Liver (tissue), 9 donors: ENCODE measurements around the gene AMDHD1. TPM values are rescaled to one million over a fixed set of nuclear protein-coding genes. Genes with fewer than 3 reads are reported as not detected.
A peak's percentile ranks its signal among the peaks of the same experiment; 100 is the strongest.

Experiments used
- DNase-seq: peaks from one replicate; pipeline ENCODE4 v3.0.0-alpha.2; 2017; ENCODE audit warnings: low spot score
- H3K27ac ChIP-seq, 2 donors: one replicate each; pipeline ENCODE4 v1.7.0; 2013; ENCODE audit warnings: inconsistent platforms in 2 of 2, low read length in 2 of 2, control low read depth in 1 of 2, low read depth in 1 of 2, mild to moderate bottlenecking in 1 of 2
- H3K27me3 ChIP-seq, 4 donors: one replicate each; pipeline versions ENCODE4 v1.6.1 to v1.7.0; 2013; ENCODE audit warnings: low read length in 3 of 4, inconsistent platforms in 1 of 4, mild to moderate bottlenecking in 1 of 4, moderate library complexity in 1 of 4; ENCODE audit not compliant: control insufficient read depth in 4 of 4, insufficient read depth in 4 of 4
- H3K36me3 ChIP-seq, 4 donors: one replicate each; pipeline versions ENCODE4 v1.6.1 to v1.7.0; 2013; ENCODE audit warnings: low read length in 3 of 4, mild to moderate bottlenecking in 3 of 4, low read depth in 1 of 4, moderate library complexity in 1 of 4; ENCODE audit not compliant: control insufficient read depth in 4 of 4, insufficient read depth in 3 of 4
- H3K4me1 ChIP-seq, 4 donors: one replicate each; pipeline versions ENCODE4 v1.6.1 to v1.7.0; 2013; ENCODE audit warnings: low read length in 3 of 4, mild to moderate bottlenecking in 3 of 4, moderate library complexity in 1 of 4; ENCODE audit not compliant: control insufficient read depth in 4 of 4, insufficient read depth in 4 of 4
- H3K4me3 ChIP-seq, 3 donors: one replicate each; pipeline versions ENCODE4 v1.6.1 to v1.7.0; 2013; ENCODE audit warnings: low read length in 3 of 3, control low read depth in 1 of 3, low read depth in 1 of 3, mild to moderate bottlenecking in 1 of 3
- H3K9ac ChIP-seq, 2 donors: one replicate each; pipeline ENCODE4 v1.7.0; 2013; ENCODE audit warnings: low read length in 2 of 2, mild to moderate bottlenecking in 2 of 2, moderate library complexity in 2 of 2, control low read depth in 1 of 2, low read depth in 1 of 2
- H3K9me3 ChIP-seq, 4 donors: one replicate each; pipeline versions ENCODE4 v1.6.1 to v1.7.0; 2013; ENCODE audit warnings: low read length in 3 of 4; ENCODE audit not compliant: control insufficient read depth in 4 of 4
- ATF3 ChIP-seq: IDR thresholded peaks from 2 replicates; pipeline ENCODE4 v1.6.1; 2016; ENCODE audit warnings: antibody characterized with exemption
- EGR1 ChIP-seq, 2 donors: IDR thresholded peaks; 2 replicates each; pipeline ENCODE4 v1.6.1; 2016 to 2018; ENCODE audit warnings: antibody characterized with exemption in 2 of 2, low read depth in 2 of 2
- FOXA1 ChIP-seq: IDR thresholded peaks from 2 replicates; pipeline ENCODE4 v1.6.1; 2016; ENCODE audit warnings: antibody characterized with exemption
- FOXA2 ChIP-seq: IDR thresholded peaks from 2 replicates; pipeline ENCODE4 v1.6.1; 2016; ENCODE audit warnings: antibody characterized with exemption
- GABPA ChIP-seq, 2 donors: IDR thresholded peaks in 1 of 2; conservative IDR thresholded peaks in 1 of 2; 2 replicates each; pipeline ENCODE4 v1.6.1; 2016; ENCODE audit warnings: antibody characterized with exemption in 2 of 2, mild to moderate bottlenecking in 1 of 2, moderate library complexity in 1 of 2
- HNF4A ChIP-seq, 2 donors: conservative IDR thresholded peaks; 2 replicates each; pipeline ENCODE4 v1.6.1; 2016; ENCODE audit warnings: antibody characterized with exemption in 2 of 2, mild to moderate bottlenecking in 2 of 2
- HNF4G ChIP-seq: IDR thresholded peaks from 2 replicates; pipeline ENCODE4 v1.6.1; 2016; ENCODE audit warnings: antibody characterized with exemption
- JUND ChIP-seq, 2 donors: IDR thresholded peaks; 2 replicates each; pipeline ENCODE4 v1.6.1; 2016; ENCODE audit warnings: antibody characterized with exemption in 2 of 2
- MAX ChIP-seq: IDR thresholded peaks from 2 replicates; pipeline ENCODE4 v1.6.1; 2016; ENCODE audit warnings: antibody characterized with exemption
- NR2F2 ChIP-seq: IDR thresholded peaks from 2 replicates; pipeline ENCODE4 v1.6.1; 2016; ENCODE audit warnings: antibody characterized with exemption
- RAD21 ChIP-seq, 2 donors: IDR thresholded peaks; 2 replicates each; pipeline ENCODE4 v1.6.1; 2016; ENCODE audit warnings: antibody characterized with exemption in 2 of 2, mild to moderate bottlenecking in 2 of 2
- RXRA ChIP-seq, 2 donors: IDR thresholded peaks; 2 replicates each; pipeline ENCODE4 v1.6.1; 2017 to 2018; ENCODE audit warnings: antibody characterized with exemption in 2 of 2, mild to moderate bottlenecking in 1 of 2
- SP1 ChIP-seq: IDR thresholded peaks from 2 replicates; pipeline ENCODE4 v1.6.1; 2018; ENCODE audit warnings: antibody characterized with exemption, mild to moderate bottlenecking
- TAF1 ChIP-seq: conservative IDR thresholded peaks from 2 replicates; pipeline ENCODE4 v1.6.1; 2016; ENCODE audit warnings: antibody characterized with exemption, mild to moderate bottlenecking
- YY1 ChIP-seq: IDR thresholded peaks from 2 replicates; pipeline ENCODE4 v1.6.1; 2016; ENCODE audit warnings: antibody characterized with exemption, mild to moderate bottlenecking
- ZBTB33 ChIP-seq: IDR thresholded peaks from 2 replicates; pipeline ENCODE4 v1.6.1; 2016; ENCODE audit warnings: antibody characterized with exemption
- WGBS: extraction: QIAGEN DNeasy Blood & Tissue Kit; methylation state at CpG from one replicate; pipeline ENCODE4 v1.1.7; 2013; 5-methylcytosine and 5-hydroxymethylcytosine counted together
- polyA plus RNA-seq, 2 donors: library from polyadenylated mRNA; stranded (reverse) in 1 of 2; unstranded in 1 of 2; fragments of 200-250 nt in 1 of 2; fragments of >200 nt in 1 of 2; fragmentation: Nextera tagmentation in 1 of 2; extraction: Ambion mirVana in 1 of 2; gene quantifications; one replicate each; pipeline versions ENCODE4 v1.2.1 to v1.2.3, GENCODE V29; 2013 to 2015
- total RNA-seq, 2 donors: library from RNA; depleted of rRNA; stranded (reverse); fragments of >200 nt; gene quantifications; one replicate each; pipeline ENCODE4 v1.2.3, GENCODE V29; 2014
- TF ChIP-seq, protein P1 (sequence below): fragments of 150-350 bp; IDR thresholded peaks from 2 replicates; pipeline ENCODE4 v1.5.1; 2017; ENCODE audit warnings: improper control_type of control experiment, low read depth, low read length; ENCODE audit not compliant: missing input control
- TF ChIP-seq, protein P2 (sequence below): IDR thresholded peaks from 2 replicates; pipeline ENCODE4 v1.6.1; 2016; ENCODE audit warnings: antibody characterized with exemption, mild to moderate bottlenecking
- donor health status: healthy.
- donor health status: healthy.
- donor health status: healthy.
- donor health status: healthy.
- donor health status: healthy.

The AMDHD1 gene
- total and polyA plus RNA-seq, 4 donors: 50.3 to 124 (median 80.7) TPM

- TF ChIP-seq SP1: no peak
- no peak for TF ChIP-seq EGR1 (IDR thresholded peaks at IDR 0.05; ENCODE audit: low read depth in 2 of 2)
- TF ChIP-seq ZBTB33: no peak
- TF ChIP-seq MAX: no peak
- no peak for TF ChIP-seq TAF1
- no peak for TF ChIP-seq FOXA2
- TF ChIP-seq HNF4G: no peak
- TF ChIP-seq RXRA (IDR thresholded peaks at IDR 0.05): peak in 1 of 2 donors; percentile 25
- TF ChIP-seq JUND (IDR thresholded peaks at IDR 0.05): no peak
- TF ChIP-seq GABPA (IDR thresholded peaks at IDR 0.05 in 1 of 2, conservative IDR thresholded peaks at IDR 0.05 in 1 of 2): no peak
- TF ChIP-seq RAD21 (IDR thresholded peaks at IDR 0.05): no peak
- no peak for TF ChIP-seq ATF3
- no peak for TF ChIP-seq YY1
- TF ChIP-seq, protein P1, sequence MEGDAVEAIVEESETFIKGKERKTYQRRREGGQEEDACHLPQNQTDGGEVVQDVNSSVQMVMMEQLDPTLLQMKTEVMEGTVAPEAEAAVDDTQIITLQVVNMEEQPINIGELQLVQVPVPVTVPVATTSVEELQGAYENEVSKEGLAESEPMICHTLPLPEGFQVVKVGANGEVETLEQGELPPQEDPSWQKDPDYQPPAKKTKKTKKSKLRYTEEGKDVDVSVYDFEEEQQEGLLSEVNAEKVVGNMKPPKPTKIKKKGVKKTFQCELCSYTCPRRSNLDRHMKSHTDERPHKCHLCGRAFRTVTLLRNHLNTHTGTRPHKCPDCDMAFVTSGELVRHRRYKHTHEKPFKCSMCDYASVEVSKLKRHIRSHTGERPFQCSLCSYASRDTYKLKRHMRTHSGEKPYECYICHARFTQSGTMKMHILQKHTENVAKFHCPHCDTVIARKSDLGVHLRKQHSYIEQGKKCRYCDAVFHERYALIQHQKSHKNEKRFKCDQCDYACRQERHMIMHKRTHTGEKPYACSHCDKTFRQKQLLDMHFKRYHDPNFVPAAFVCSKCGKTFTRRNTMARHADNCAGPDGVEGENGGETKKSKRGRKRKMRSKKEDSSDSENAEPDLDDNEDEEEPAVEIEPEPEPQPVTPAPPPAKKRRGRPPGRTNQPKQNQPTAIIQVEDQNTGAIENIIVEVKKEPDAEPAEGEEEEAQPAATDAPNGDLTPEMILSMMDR: no peak
- peak in 1 of 2 donors; percentile 15 for TF ChIP-seq HNF4A (conservative IDR thresholded peaks at IDR 0.05)
- no peak for TF ChIP-seq NR2F2
- TF ChIP-seq, protein P2, sequence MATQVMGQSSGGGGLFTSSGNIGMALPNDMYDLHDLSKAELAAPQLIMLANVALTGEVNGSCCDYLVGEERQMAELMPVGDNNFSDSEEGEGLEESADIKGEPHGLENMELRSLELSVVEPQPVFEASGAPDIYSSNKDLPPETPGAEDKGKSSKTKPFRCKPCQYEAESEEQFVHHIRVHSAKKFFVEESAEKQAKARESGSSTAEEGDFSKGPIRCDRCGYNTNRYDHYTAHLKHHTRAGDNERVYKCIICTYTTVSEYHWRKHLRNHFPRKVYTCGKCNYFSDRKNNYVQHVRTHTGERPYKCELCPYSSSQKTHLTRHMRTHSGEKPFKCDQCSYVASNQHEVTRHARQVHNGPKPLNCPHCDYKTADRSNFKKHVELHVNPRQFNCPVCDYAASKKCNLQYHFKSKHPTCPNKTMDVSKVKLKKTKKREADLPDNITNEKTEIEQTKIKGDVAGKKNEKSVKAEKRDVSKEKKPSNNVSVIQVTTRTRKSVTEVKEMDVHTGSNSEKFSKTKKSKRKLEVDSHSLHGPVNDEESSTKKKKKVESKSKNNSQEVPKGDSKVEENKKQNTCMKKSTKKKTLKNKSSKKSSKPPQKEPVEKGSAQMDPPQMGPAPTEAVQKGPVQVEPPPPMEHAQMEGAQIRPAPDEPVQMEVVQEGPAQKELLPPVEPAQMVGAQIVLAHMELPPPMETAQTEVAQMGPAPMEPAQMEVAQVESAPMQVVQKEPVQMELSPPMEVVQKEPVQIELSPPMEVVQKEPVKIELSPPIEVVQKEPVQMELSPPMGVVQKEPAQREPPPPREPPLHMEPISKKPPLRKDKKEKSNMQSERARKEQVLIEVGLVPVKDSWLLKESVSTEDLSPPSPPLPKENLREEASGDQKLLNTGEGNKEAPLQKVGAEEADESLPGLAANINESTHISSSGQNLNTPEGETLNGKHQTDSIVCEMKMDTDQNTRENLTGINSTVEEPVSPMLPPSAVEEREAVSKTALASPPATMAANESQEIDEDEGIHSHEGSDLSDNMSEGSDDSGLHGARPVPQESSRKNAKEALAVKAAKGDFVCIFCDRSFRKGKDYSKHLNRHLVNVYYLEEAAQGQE: peak; percentile 21
- TF ChIP-seq FOXA1: no peak
- Histone ChIP-seq H3K36me3 (no peaks in the 10 kb centered on the region), H3K9me3 (no peaks in the 10 kb centered on the region), H3K9ac (peak overlapping the region; percentile 75 to 98), H3K4me3 (peak overlapping the region; percentile 87 to 99 (median 91)), H3K4me1 (peaks cover 3 to 34% (median 19%) of the 10 kb centered on the region in 4 donors), H3K27me3 (no peaks in the 10 kb centered on the region), H3K27ac (peak overlapping the region; percentile 96 to 100)
- no peak for DNase-seq
- 44% methylated on average over 10 of the region's 10 CpGs for WGBS
These were observed 1.1 kb downstream of the AMDHD1 start for GRCh38 chr12:95944108-95944704.
